Psoas muscle (tissue), 8 donors: ENCODE data around the gene BPI. TPM values are rescaled to one million over a fixed set of nuclear protein-coding genes. Genes with fewer than 3 reads are reported as not detected.

ENCODE experiments used
- ATAC-seq, 4 donors: fragments of 200-7000 bp; cut with Tn5 transposase; one replicate each; pipeline ENCODE4 v1.9.1; 2020; ENCODE audit warnings: moderate library complexity in 3 of 4, mild to moderate bottlenecking in 2 of 4
- DNase-seq, 2 donors: peaks; one replicate each; pipeline ENCODE4 v3.0.0-alpha.2; 2020
- H3K27ac ChIP-seq: fragments of 200-600 bp; one replicate; pipeline ENCODE4 v1.8.0; 2022
- H3K27me3 ChIP-seq, 3 donors: fragments of 200-600 bp in 1 of 3; one replicate each; pipeline versions ENCODE4 v1.6.1 to v1.8.0; 2013 to 2022; ENCODE audit warnings: low read length in 2 of 3, mild to moderate bottlenecking in 2 of 3, moderate library complexity in 1 of 3; ENCODE audit not compliant: insufficient read depth in 3 of 3
- H3K36me3 ChIP-seq, 2 donors: fragments of 200-600 bp in 1 of 2; one replicate each; pipeline versions ENCODE4 v1.6.1 to v1.8.0; 2013 to 2022; ENCODE audit warnings: low read depth in 1 of 2, mild to moderate bottlenecking in 1 of 2, moderate library complexity in 1 of 2; ENCODE audit not compliant: insufficient read depth in 1 of 2
- H3K4me1 ChIP-seq: fragments of 200-600 bp; one replicate; pipeline ENCODE4 v1.8.0; 2022
- H3K4me3 ChIP-seq: fragments of 200-600 bp; one replicate; pipeline ENCODE4 v1.8.0; 2022; ENCODE audit warnings: mild to moderate bottlenecking
- H3K9me3 ChIP-seq: fragments of 200-600 bp; one replicate; pipeline ENCODE4 v1.8.0; 2022
- WGBS, 3 donors: extraction: QIAGEN DNeasy Blood & Tissue Kit; methylation state at CpG; one replicate each; pipeline versions ENCODE4 v1.1.6 to v1.1.7; 2013; 5-methylcytosine and 5-hydroxymethylcytosine counted together
- intact Hi-C, 2 donors: fragments of 100-400 bp; cut with DNase I; formaldehyde crosslinking; loops; one replicate each; pipeline versions ENCODE4 v1.11.0 to v1.14.2; 2022
- polyA plus RNA-seq, 3 donors: library from polyadenylated mRNA; stranded (reverse); fragments of 200-250 nt; gene quantifications; one replicate each; pipeline ENCODE4 v1.2.3, GENCODE V29; 2013
- total RNA-seq, 4 donors: library from RNA; stranded (reverse); fragmentation: NEBNext Ultra II Directional in 2 of 4; extraction: Animal tissue kit (Norgen Biotek cat#: 25700) in 2 of 4; gene quantifications; one replicate each; pipeline versions ENCODE4 v1.2.1 to v1.2.4, GENCODE V29; 2021 to 2023
- TF ChIP-seq, protein P1 (sequence below): fragments of 200-600 bp; IDR thresholded peaks from one replicate; pipeline ENCODE4 v1.8.0; 2022; ENCODE audit warnings: antibody characterized with exemption
- donor health status: healthy with polysubstance abuse.
- donor health status: DM: no; HTN: no; CAD: no; lungs with moderate emphysema.
- donor health status: Bipolar disorder and iron deficiency.
- donor health status: healthy.
- donor health status: DM: yes; HTN: yes; CAD: no.
- donor health status: DM: no; HTN: no; CAD: no.
- donor health status: DM: no; HTN: no; CAD: no.
- donor health status: DM: yes; HTN: yes; CAD: no.

The BPI gene
- total and polyA plus RNA-seq, 7 donors = 0.06 to 0.49 (median 0.41) TPM; not detected in 4

- 51 to 61% (median 54%) methylated on average over 15 of the region's 15 CpGs for WGBS, 3 donors
- no peaks in the 10 kb centered on the region for H3K9me3 ChIP-seq
- H3K4me1 ChIP-seq = peaks cover 4% of the 10 kb centered on the region
- H3K27me3 ChIP-seq = no peaks in the 10 kb centered on the region
- H3K27ac ChIP-seq = no peak overlapping the region
- DNase-seq = peak; percentile 58 to 81
- ATAC-seq = peak in 2 of 4 donors; percentile 26 to 52
- intact Hi-C loops = no loop called here
- no peaks in the 10 kb centered on the region for H3K36me3 ChIP-seq
- no peak overlapping the region for H3K4me3 ChIP-seq
- TF ChIP-seq, protein P1, sequence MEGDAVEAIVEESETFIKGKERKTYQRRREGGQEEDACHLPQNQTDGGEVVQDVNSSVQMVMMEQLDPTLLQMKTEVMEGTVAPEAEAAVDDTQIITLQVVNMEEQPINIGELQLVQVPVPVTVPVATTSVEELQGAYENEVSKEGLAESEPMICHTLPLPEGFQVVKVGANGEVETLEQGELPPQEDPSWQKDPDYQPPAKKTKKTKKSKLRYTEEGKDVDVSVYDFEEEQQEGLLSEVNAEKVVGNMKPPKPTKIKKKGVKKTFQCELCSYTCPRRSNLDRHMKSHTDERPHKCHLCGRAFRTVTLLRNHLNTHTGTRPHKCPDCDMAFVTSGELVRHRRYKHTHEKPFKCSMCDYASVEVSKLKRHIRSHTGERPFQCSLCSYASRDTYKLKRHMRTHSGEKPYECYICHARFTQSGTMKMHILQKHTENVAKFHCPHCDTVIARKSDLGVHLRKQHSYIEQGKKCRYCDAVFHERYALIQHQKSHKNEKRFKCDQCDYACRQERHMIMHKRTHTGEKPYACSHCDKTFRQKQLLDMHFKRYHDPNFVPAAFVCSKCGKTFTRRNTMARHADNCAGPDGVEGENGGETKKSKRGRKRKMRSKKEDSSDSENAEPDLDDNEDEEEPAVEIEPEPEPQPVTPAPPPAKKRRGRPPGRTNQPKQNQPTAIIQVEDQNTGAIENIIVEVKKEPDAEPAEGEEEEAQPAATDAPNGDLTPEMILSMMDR = no peak
These were observed 47.2 kb downstream of the BPI start for GRCh38 chr20:38350879-38351775.

DNA sequence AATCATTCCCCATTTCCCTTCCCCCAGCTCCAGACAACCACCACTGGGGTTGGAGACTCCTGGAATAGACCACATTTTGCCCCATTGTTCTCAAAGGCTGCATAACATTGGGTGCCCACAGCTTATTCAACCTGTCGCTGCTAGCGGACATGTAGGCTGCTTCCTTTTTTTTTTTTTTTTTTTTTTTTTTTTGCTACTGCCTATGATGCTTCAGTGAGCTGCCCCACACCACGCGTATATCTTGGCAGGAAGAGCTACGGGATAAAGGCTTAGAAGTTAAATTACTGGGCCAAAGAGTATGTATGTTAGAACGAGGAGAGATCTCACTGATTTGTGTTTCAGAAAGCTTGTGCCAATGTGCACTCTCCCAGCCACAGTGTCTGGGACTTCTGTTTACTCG lies 49.4 kb downstream of the BPI start:
- TF ChIP-seq, protein P1 = no peak
- H3K4me3 ChIP-seq = no peak overlapping the region
- H3K9me3 ChIP-seq = no peaks in the 10 kb centered on the region
- no peak for ATAC-seq
- H3K27me3 ChIP-seq = no peaks in the 10 kb centered on the region
- H3K27ac ChIP-seq = no peak overlapping the region
- H3K4me1 ChIP-seq = no peaks in the 10 kb centered on the region
- intact Hi-C loops = no loop called here
- 39 to 66% (median 65%) methylated on average over 7 of the region's 7 CpGs for WGBS, 3 donors
- DNase-seq = no peak
- H3K36me3 ChIP-seq = no peaks in the 10 kb centered on the region

- 87 to 91% (median 90%) methylated on average over 10 of the region's 10 CpGs for WGBS, 3 donors
- H3K27me3 ChIP-seq = no peaks in the 10 kb centered on the region
- DNase-seq (no peak), ATAC-seq (no peak)
- no peak overlapping the region for H3K27ac ChIP-seq
- H3K4me1 ChIP-seq = no peaks in the 10 kb centered on the region
- H3K36me3 ChIP-seq = no peaks in the 10 kb centered on the region
- intact Hi-C loops = no loop called here
- H3K9me3 ChIP-seq = no peaks in the 10 kb centered on the region
- TF ChIP-seq, protein P1 = no peak
- H3K4me3 ChIP-seq = no peak overlapping the region
These were observed 50.3 kb downstream of the BPI start for GRCh38 chr20:38354227-38354626.

- ATAC-seq (peak in 1 of 4 donors; percentile 22), DNase-seq (no peak)
- Histone ChIP-seq H3K9me3 (no peaks in the 10 kb centered on the region), H3K27ac (no peak overlapping the region), H3K4me3 (no peak overlapping the region), H3K4me1 (no peaks in the 10 kb centered on the region), H3K36me3 (no peaks in the 10 kb centered on the region), H3K27me3 (no peaks in the 10 kb centered on the region)
- WGBS, 3 donors = 65 to 74% (median 69%) methylated on average over 18 of the region's 18 CpGs
- TF ChIP-seq, protein P1 = no peak
- intact Hi-C loops = no loop called here
These were observed 51.4 kb downstream of the BPI start for GRCh38 chr20:38355161-38356012.
